GM19324 (cell line): Measurements from ENCODE around the gene HSF4.

Experiments
- ATAC-seq: cut with Tn5 transposase; IDR thresholded peaks from one replicate; pipeline ENCODE4 v1.9.1; 2021; ENCODE audit warnings: mild to moderate bottlenecking, moderate library complexity; ENCODE audit not compliant: unreplicated experiment, low FRiP score

Gene HSF4

DNA sequence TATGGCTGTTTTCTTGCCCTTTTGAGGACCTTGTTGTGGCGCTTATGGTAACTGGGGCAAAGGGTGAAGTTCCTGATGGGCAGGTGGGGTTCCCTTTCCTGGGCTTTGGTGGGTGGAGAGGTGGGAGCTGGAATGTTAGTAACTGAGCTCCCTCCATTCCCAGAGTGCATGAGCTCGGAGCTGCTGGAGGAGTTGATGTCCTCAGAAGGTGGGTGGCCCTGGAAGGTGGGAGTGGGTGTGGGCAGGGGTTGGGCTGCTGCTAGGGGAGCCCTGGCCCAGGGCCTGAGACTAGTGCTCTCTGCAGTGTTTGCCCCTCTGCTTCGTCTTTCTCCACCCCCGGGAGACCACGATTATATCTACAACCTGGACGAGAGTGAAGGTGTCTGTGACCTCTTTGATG lies 33.2 kb downstream of the HSF4 start:
- ATAC-seq = no peak

DNA sequence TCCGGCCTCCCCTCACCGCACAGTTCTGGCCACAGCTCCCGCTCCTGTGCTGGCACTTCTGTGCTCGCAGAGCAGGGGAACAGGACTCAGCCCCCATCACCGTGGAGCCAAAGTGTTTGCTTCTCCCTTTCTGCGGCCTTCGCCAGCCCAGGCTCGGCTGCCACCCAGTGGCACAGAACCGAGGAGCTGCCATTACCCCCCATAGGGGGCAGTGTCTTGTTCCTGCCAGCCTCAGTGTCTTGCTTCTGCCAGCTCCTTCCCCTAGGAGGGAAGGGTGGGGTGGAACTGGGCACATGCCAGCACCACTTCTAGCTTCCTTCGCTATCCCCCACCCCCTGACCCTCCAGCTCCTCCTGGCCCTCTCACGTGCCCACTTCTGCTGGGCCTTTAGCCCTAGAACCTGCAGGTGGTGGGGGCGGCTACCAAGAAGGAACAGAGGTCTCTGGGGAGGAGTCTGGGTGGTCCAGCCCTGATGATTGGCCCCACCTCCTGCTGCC lies 33.7 kb downstream of the HSF4 start:
- ATAC-seq = no peak

DNA sequence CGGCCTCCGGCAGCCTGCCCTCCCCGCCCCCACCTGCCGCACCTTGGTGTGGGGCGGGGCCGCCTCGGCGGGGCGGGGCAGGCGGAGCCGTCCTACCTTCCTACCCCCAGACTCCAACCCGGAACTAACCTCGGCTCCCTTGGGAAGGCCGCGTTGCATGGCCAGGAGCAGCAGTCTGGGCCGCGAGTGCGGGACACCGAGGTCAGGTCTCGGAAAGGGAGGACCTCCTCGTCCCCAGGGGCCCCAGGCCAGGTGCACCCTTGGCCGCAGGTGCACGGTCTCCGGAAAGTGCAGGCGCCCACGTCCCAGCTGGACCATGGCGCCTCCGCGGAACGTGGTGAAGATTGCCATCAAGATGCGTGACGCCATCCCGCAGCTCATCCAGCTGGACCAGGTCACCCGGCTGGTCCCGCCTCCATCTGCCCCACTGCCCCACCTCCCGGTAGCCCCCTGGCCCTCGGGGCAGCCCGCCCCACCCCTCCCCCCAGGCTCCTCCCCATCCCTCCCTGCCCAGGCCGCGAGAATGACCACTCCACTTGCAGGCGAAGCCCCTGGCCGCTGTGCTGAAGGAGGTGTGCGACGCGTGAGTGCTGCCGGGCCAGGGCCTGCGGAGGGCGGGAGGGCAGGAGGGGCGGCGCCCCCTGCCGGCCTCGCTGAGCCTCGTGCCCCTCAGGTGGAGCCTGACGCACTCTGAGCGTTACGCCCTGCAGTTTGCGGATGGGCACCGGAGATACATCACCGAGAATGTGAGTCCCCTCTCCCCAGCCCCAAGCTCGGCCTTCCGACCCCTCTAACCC lies 34.7 kb downstream of the HSF4 start, which contains the start of gene ELMO3:
Gene ELMO3 (plus strand): TSS at position 121 of the 797 bp plus-strand sequence. CDS start 196 bp downstream, at position 317.
- ATAC-seq = no peak

DNA sequence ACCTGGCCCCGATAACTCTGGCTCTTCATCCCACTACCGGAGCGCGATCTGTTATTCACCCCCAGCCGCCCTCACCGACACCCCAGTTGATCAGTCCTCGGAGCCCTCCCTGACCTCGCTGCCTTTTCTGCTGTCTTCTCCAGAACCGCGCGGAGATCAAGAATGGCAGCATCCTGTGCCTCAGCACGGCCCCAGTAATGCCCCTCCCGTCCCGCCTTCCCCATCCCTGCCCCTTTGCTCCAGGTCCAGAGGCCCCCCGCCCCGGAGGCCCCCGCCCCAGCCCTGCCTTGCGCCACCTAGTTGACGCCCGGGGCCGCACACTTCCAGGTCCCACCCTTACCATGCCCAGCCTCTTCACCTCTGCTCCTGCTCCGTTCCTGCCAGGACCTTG lies 35.3 kb downstream of the HSF4 start:
- no peak for ATAC-seq

DNA sequence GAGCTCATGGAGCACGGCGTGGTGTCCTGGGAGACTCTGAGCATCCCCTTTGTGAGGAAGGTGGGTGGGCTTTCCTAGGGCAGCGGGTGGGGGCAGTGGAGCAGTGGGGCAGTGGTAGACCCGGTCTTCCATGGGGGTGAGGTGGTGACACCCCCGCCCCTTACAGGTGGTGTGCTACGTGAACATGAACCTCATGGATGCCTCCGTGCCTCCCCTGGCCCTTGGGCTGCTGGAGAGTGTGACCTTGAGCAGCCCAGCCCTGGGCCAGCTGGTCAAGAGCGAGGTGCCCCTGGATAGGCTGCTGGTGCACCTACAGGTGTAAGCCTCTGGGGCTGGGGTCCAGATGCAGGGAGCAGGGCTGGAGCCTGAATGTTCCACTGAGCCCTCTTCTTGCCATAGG lies 35.9 kb downstream of the HSF4 start:
- no peak for ATAC-seq

DNA sequence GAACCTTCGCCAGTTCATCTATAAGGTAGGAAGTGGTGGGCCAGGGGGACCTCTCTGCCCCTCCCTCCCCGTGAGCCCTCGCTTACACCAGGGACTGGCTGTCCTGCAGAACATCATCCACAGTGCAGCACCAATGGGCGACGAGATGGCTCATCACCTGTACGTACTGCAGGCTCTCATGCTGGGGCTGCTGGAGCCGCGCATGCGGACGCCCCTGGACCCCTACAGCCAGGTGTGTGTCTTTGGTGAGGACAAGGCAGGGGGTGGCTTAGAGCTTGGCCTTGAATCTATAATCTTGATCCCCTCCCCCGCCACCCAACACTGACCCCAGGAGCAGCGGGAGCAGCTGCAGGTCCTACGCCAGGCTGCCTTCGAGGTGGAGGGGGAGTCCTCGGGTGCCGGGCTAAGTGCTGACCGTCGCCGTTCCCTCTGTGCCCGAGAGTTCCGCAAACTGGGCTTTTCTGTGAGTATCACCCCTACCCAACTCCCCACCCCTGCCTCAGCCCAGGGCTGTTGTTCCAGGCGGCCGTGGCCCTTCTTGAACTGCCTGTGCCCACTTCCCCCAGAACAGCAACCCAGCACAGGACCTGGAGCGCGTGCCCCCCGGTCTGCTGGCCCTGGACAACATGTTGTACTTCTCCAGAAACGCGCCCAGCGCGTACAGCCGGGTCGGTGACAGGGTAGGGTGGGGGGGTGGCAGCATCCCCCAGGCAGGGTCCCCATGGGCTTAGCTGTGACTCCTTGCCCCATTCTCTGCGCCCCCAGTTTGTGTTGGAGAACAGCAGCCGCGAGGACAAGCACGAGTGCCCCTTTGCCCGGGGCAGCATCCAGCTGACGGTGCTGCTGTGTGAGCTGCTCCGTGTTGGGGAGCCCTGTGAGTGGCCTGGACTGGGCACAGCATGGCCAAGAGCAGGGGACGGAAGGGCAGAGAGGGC lies 37.1 kb downstream of the HSF4 start:
- ATAC-seq = no peak

DNA sequence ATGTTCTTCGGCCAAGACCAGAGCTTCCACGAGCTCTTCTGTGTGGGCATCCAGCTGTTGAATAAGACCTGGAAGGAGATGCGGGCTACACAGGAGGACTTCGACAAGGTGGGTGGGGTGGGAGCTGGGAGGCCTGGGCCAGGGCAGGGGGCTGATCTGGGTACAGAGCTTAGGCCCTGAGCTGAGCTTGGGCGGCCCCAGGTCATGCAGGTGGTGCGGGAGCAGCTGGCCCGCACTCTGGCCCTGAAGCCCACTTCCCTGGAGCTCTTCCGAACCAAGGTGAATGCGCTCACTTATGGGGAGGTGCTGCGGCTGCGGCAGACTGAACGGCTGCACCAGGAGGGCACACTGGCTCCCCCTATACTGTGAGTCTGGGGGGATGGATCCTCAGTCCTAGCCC lies 37.9 kb downstream of the HSF4 start:
- no peak for ATAC-seq

DNA sequence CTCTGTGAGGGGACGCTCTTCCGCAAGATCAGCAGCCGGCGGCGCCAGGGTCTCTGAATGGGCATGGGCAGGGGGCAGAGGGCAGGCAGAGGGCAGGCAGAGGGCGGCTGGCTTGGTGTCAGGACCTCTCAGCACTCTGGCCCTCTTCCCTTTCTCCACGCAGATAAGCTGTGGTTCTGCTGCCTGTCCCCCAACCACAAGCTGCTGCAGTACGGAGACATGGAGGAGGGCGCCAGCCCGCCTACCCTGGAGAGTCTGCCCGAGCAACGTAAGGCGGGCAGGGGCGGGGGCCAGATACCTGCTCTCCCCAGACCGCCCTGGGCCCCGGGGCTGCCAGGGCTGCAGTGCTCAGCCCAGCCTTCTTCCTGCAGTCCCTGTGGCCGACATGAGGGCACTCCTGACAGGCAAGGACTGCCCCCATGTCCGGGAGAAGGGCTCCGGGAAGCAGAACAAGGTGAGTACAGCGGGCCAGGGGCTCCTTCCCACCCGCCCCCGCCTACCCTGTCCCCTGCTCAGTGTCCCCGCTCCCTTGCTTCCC lies 38.5 kb downstream of the HSF4 start:
- ATAC-seq = no peak

DNA sequence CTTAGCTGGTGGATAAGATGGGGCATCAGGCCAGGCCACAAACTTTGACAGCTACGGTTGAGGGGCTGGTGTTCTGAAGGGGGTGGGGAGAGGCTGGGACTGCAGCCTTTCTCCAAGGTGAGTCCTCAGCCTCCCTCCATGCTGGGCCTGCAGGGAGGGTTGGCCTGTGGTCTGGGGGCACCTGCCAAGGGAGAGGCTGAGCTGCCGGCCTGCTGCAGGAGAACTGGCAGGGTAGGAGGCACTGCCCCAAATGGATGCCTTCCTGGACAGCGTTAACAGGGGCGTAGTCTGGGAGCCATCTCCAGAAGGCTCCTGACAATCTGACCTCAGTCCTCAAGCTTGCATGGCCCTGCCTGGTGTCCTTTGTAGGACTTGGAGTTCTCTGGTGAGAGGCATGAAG lies 39.5 kb downstream of the HSF4 start:
- no peak for ATAC-seq

DNA sequence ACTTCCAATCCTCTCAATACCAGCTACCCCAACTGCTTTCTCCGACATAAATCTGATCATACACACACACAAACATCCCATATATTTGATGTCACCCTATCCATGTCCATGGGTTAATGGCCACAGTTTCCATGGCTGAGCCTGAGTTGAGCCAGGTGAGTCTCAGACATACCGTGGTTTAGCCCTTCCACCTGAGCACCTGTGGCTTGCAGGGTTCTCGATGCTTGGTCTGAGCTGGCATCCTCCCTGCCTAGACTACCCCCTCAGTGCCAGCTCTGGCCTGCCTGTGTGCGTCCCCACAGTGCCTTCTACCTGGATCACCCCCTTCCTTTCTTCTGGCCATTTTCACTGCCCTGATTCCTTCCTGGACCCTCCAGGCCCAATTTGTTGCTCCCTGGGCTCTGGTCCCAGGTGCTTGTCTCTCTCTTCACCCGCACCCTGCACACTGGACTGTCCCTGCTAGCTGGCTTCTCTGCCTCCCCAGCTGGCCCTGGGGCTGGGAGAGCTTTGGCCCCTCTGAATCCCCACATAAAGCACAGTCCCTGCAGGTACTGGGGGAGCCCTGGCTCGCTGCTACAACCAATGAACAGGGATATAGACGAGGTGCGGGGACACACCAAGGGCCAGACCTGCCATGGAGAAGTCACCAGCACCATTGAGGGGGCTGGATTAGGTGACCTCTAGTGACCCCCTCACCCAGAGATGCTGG lies 41.7 kb downstream of the HSF4 start:
- ATAC-seq = no peak

DNA sequence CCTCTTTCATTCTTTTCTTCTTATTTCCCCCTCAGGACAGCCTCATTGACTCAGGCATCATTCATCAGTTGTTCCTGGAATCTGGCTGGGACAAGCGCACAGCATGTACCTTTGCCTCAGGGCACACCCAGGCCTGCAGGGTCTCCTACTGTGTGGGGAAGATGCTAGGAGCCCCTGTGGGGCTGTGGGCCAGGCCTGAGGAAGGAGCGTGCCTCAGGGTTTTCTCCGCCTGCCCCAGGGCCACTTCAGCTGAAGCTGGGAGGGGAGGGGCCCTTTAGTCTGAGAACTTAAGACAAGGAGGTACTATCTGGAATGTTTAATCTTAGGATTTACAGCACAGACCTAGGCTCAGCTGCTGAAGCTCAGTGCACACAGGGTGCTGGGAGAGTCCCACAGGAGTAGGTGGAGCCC lies 42.3 kb downstream of the HSF4 start:
- ATAC-seq = no peak

DNA sequence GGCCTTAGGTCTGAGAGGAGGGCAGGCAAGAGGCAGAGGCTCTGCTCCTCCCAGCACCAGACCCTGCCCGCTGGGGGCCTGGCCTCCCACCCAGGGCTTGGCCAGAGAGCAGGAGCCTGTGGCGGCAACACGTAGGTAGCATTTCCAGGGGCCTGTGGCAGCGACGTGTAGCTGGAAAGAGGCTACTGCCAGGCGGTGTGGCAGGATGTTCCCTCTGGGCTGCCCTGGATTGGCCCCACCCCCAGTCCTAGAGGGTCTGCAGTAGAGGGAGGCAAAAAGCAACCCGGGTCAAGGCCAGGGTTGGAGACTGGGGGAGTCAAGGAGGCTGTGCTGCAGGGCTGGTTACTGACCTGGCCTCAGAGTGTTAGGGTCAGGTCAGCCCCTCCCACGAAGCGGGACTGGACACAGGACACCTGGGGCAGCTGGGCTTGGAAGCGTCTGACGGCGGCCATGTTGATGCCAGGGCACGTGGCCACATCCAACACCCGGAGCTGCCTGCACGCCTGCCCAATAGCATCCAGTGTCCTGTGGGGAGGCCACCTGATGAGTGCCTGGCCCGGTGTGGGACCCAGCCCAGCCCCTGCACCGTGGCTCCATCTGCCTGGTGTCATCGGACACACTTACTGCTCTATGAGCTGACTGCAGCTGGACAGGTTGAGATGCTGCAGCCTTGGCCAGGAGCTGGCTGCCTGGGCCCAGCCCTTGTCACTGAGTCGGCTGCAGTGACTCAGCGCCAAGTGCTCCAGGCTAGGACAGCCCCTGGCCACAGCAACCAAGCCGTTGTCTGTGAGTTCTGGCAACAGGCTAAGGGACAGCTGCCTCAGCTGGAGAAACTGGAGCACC lies 42.9 kb downstream of the HSF4 start:
- no peak for ATAC-seq

DNA sequence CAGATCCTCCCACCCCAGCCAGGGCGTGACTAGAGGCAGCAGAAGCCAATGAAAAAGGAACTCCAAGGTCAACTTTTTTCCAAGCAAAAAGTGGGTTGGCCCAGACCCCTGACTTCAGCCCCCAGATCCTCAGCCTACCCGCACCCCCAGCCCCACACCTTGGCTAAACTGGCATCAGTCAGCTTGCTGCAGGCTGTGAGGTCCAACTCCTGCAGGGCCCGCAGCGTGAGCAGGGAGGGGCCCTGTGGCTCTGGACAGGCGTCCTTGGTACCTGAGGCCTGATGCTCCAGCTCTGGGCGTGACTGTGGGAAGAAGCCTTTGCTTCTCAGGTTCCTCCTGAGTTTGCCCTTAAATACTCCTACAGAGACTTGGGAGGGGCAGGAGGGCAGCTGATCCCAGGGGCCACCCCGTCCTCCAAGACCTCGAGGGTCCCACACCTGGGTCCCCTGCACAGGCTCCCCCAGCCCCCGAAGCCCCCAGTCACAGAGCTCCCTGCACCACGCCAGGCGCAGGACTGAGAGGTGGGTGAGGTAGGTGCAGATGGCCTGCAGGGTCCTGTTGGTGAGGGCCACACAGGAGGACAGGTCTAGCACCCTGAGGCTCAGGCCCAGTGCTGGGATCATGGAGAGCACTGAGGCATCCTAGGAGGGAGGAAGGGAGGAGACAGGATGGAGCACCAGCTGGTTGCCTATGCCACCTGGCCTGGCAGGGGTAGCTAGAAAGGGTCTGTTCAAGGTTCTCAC lies 43.8 kb downstream of the HSF4 start:
- ATAC-seq = no peak

DNA sequence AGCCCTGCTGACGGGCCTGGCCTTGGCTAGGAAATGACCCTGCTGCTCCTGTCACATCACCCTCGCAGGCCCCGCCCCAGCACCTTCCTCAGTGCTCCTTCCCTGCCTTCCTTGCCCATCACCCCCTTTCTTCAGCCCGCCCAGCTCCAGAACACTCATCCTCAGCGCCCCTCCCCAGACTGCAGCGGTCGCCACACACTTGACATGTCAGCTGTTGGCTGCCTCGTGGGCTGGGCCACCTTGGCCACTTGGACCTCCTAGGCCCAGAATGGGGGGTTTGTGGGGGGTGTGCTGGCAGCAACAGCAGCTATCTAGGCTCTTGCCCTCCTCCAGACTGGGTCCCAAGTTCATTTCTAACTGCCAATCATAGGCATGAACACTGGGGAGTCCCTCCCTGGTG lies 45.0 kb downstream of the HSF4 start:
- ATAC-seq = no peak

DNA sequence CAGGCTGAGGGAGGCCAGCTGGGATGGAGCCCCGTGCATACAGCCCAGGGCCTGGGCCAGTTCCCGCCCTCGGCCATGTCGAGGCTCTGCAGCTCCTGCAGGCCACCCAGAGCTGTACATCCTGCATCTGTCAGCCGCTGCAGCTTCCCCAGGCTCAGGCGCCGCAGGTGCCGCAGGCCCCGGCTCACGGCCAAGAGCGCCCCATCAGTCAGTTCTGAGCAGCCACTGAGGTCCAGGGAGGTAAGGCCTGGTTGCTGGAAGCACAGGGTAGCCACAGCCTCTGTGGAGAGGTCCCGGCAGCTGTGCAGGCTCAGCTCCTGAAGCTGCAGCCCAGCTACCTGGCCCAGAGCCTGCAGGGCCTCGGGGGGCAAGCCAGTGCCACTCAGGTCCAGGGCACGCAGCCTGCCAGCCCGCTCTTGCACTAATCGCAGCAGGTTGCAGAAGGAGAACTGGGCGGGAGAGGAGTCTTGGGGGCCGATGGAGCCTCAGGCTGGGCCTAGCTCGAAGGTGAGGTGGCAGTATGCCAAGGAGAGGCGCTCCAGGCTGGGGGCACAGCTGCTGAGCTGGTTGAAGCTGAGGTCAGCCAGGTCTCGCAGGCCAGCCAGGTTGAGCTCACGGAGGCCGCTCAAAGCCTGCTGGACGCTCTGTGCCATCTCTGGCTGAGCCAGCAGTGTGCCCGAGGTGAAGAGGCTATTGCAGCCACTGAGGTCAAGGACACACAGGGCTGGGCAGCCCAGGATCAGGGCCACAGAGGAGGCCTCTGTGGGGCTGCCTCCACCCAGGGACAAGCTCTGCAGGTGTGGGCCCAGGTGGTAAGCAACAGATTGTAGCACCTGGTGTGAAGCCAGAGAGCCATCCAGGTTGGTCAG lies 45.8 kb downstream of the HSF4 start:
- no peak for ATAC-seq

DNA sequence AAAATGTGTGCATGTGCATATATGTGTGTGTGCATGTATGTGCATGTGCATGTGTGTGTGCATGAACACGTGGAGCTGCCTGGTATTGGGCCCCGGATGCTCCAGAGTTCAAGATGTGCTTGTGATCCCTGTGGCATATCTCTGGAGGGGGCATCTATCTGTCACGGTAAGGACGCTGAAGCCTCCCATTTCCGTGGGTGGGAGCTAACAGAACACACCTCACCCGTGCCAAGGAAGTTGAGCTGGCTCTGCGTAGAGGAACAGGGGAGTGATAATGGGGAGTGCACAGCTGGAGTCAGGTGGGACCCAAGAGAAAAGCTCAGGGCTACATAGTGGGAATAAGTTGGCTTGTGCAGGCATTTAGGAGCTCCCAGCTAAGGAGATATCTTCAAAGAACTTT lies 47.1 kb downstream of the HSF4 start:
- no peak for ATAC-seq

DNA sequence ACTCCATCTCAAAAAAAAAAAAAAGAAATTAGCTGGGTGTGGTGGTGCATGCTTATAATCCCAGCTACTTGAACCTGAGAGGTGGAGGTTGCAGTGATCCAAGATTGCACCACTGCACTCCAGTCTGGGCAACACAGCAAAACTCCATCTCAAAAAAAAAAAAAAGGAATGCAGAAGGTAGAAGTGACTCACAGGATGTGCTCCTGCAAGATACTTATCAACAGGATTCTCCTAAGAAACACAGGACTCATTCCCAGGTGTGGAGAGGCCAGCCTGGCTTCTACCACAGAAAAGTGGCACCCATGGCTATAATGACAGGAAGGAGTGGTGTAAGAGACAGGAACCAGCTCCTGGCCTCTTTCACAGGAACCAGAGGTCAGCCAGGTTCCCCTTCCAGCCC lies 48.2 kb downstream of the HSF4 start:
- no peak for ATAC-seq
